Measurements from ENCODE around the gene COL12A1.

DNA sequence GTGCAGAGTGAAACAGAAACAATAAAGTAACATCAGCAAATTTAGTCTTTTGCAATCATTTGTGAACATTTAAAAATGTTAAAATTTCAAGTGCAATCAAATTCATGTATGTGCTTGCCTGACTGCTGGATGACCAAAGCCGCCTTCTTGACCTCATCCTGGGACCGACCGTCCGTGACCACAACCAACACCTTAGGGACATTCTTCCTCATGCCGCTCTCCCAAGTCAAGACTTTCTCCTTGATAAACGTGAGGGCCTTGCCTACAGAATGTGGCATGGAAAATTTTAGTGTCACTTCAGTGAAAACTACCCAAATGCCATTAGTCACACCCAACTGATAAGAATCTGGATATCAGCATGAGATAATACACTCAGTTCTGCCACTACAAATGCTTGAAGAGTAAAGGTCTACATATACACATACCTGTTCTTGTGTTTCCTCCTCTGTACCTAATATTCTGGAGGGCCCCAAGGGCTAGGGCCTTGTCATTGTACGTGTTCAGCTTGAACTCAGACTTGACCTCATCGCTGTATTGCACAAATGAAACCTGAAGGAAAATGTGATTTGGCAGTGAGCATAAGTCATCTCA, 86.8 kb downstream of the COL12A1 start:
- TF ChIP-seq YY1 (IDR thresholded peaks at IDR 0.05; ENCODE audit: insufficient read depth, insufficient read length) (no peak), ZNF274 (IDR thresholded peaks at IDR 0.05; ENCODE audit: low read depth, low read length) (no peak)
